H9 (cell line): ENCODE results near the gene TUBGCP5. TPM values are rescaled to one million over a fixed set of nuclear protein-coding genes. Genes with fewer than 3 reads are reported as not detected.

Source experiments
- DNase-seq: peaks from one replicate; pipeline ENCODE4 v3.0.0-alpha.2; 2017
- H2AFZ ChIP-seq: one replicate; pipeline ENCODE4 v1.6.1; 2013; ENCODE audit warnings: mild to moderate bottlenecking, low read length, control low read depth, moderate library complexity
- H2AK5ac ChIP-seq: 2 replicates; pipeline ENCODE4 v1.6.1; 2013; ENCODE audit warnings: low read length, control low read depth, mixed read lengths; ENCODE audit not compliant: insufficient read length
- H2BK120ac ChIP-seq: one replicate; pipeline ENCODE4 v1.6.1; 2013; ENCODE audit warnings: low read depth, mild to moderate bottlenecking, low read length, control low read depth, inconsistent platforms; ENCODE audit not compliant: poor library complexity, severe bottlenecking
- H2BK12ac ChIP-seq: 2 replicates; pipeline ENCODE4 v1.6.1; 2013; ENCODE audit warnings: low read length, control low read depth, mixed read lengths, low read depth; ENCODE audit not compliant: insufficient read length
- H2BK15ac ChIP-seq: 2 replicates; pipeline ENCODE4 v1.6.1; 2013; ENCODE audit warnings: low read depth, low read length, control low read depth
- H2BK20ac ChIP-seq: one replicate; pipeline ENCODE4 v1.6.1; 2013; ENCODE audit warnings: low read depth, mild to moderate bottlenecking, low read length, control low read depth, inconsistent platforms; ENCODE audit not compliant: poor library complexity, severe bottlenecking
- H2BK5ac ChIP-seq: 2 replicates; pipeline ENCODE4 v1.6.1; 2013; ENCODE audit warnings: low read length, control low read depth, mixed read lengths; ENCODE audit not compliant: insufficient read length
- H3K14ac ChIP-seq: 2 replicates; pipeline ENCODE4 v1.6.1; 2013; ENCODE audit warnings: low read length, control low read depth; ENCODE audit not compliant: insufficient read depth
- H3K18ac ChIP-seq: 2 replicates; pipeline ENCODE4 v1.6.1; 2013; ENCODE audit warnings: low read depth, mild to moderate bottlenecking, mixed read lengths, low read length, control low read depth; ENCODE audit not compliant: insufficient read length
- H3K23ac ChIP-seq: 2 replicates; pipeline ENCODE4 v1.6.1; 2013; ENCODE audit warnings: low read length, control low read depth, mixed read lengths, low read depth; ENCODE audit not compliant: insufficient read length
- H3K23me2 ChIP-seq: 2 replicates; pipeline ENCODE4 v1.6.1; 2013; ENCODE audit warnings: low read depth, mild to moderate bottlenecking, mixed read lengths, low read length, control low read depth; ENCODE audit not compliant: insufficient read length, poor library complexity, severe bottlenecking
- H3K27ac ChIP-seq: 2 replicates; pipeline ENCODE4 v1.5.1; 2013; ENCODE audit warnings: low read length, control low read depth, mixed read lengths, low read depth; ENCODE audit not compliant: insufficient read length
- H3K27me3 ChIP-seq: 2 replicates; pipeline ENCODE4 v1.6.1; 2013; ENCODE audit warnings: low read length, control low read depth, inconsistent platforms; ENCODE audit not compliant: insufficient read depth
- H3K4ac ChIP-seq: 2 replicates; pipeline ENCODE4 v1.6.1; 2013; ENCODE audit warnings: low read depth, mild to moderate bottlenecking, control low read depth, inconsistent platforms, low read length, moderate library complexity
- H3K4me1 ChIP-seq: 2 replicates; pipeline ENCODE4 v1.6.1; 2013; ENCODE audit warnings: low read length, control low read depth, inconsistent platforms; ENCODE audit not compliant: insufficient read depth
- H3K4me2 ChIP-seq: 2 replicates; pipeline ENCODE4 v1.6.1; 2013; ENCODE audit warnings: low read length, control low read depth, mixed read lengths; ENCODE audit not compliant: insufficient read length, insufficient read depth
- H3K56ac ChIP-seq: 2 replicates; pipeline ENCODE4 v1.6.1; 2013; ENCODE audit warnings: low read depth, mild to moderate bottlenecking, mixed read lengths, low read length, control low read depth; ENCODE audit not compliant: insufficient read length
- H3K79me1 ChIP-seq: 2 replicates; pipeline ENCODE4 v1.6.1; 2013; ENCODE audit warnings: low read depth, mild to moderate bottlenecking, moderate library complexity, low read length, control low read depth, inconsistent platforms; ENCODE audit not compliant: insufficient read depth, poor library complexity, severe bottlenecking
- H3K79me2 ChIP-seq: 2 replicates; pipeline ENCODE4 v1.6.1; 2013; ENCODE audit warnings: low read length, control low read depth, inconsistent platforms; ENCODE audit not compliant: insufficient read depth
- H3K9ac ChIP-seq: 2 replicates; pipeline ENCODE4 v1.6.1; 2013; ENCODE audit warnings: low read length, control low read depth, mixed read lengths; ENCODE audit not compliant: insufficient read length; ENCODE audit errors: extremely low read depth
- H3K9me3 ChIP-seq: one replicate; pipeline ENCODE4 v1.6.1; 2013; ENCODE audit warnings: low read depth, low read length, inconsistent platforms; ENCODE audit not compliant: control insufficient read depth
- H3T11ph ChIP-seq: one replicate; pipeline ENCODE4 v1.6.1; 2013; ENCODE audit warnings: mild to moderate bottlenecking, low read length, control low read depth, inconsistent platforms
- H4K20me1 ChIP-seq: one replicate; pipeline ENCODE4 v1.6.1; 2013; ENCODE audit not compliant: control insufficient read depth, insufficient read length, insufficient read depth
- H4K5ac ChIP-seq: 2 replicates; pipeline ENCODE4 v1.6.1; 2013; ENCODE audit warnings: low read depth, mild to moderate bottlenecking, mixed read lengths, low read length, control low read depth; ENCODE audit not compliant: insufficient read length
- H4K8ac ChIP-seq: replicated peaks from 2 replicates; pipeline ENCODE4 v1.6.1; 2013; ENCODE audit warnings: low read length, control low read depth, mixed read lengths, low read depth; ENCODE audit not compliant: insufficient read length
- H4K91ac ChIP-seq: 2 replicates; pipeline ENCODE4 v1.6.1; 2013; ENCODE audit warnings: low read depth, mild to moderate bottlenecking, moderate library complexity, mixed read lengths, low read length, control low read depth; ENCODE audit not compliant: insufficient read length
- H3K27ac Mint-ChIP-seq, 3 experiments: 2 replicates in 2 of 3; 3 replicates in 1 of 3; pipeline ENCODE4 v1.8.0; 2020 to 2021; ENCODE audit warnings: mixed read lengths in 3 of 3, mild to moderate bottlenecking in 1 of 3, moderate library complexity in 1 of 3
- H3K27me3 Mint-ChIP-seq: 2 replicates; pipeline ENCODE4 v1.8.0; 2021; ENCODE audit warnings: low read depth, mild to moderate bottlenecking, moderate library complexity, mixed read lengths
- H3K36me3 Mint-ChIP-seq, 3 experiments: 2 replicates in 2 of 3; 3 replicates in 1 of 3; pipeline ENCODE4 v1.8.0; 2020 to 2021; ENCODE audit warnings: low read depth in 3 of 3, mixed read lengths in 3 of 3; ENCODE audit not compliant: insufficient read depth in 1 of 3
- H3K4me1 Mint-ChIP-seq, 2 experiments: 2 replicates each; pipeline ENCODE4 v1.8.0; 2020; ENCODE audit warnings: mixed read lengths in 2 of 2
- H3K4me3 Mint-ChIP-seq, 2 experiments: 2 replicates in 1 of 2; 3 replicates in 1 of 2; pipeline ENCODE4 v1.8.0; 2020 to 2021; ENCODE audit warnings: mild to moderate bottlenecking in 2 of 2, mixed read lengths in 2 of 2, moderate library complexity in 1 of 2
- H3K9me3 Mint-ChIP-seq, 2 experiments: 2 replicates in 1 of 2; 3 replicates in 1 of 2; pipeline ENCODE4 v1.8.0; 2020; ENCODE audit warnings: mild to moderate bottlenecking in 2 of 2, mixed read lengths in 2 of 2, moderate library complexity in 1 of 2
- CTCF ChIP-seq: fragments of 200-600 bp; sonication (generic); conservative IDR thresholded peaks from 3 replicates; pipeline ENCODE4 v1.8.0; 2021; ENCODE audit warnings: antibody characterized with exemption, mild to moderate bottlenecking
- WGBS: extraction: QIAGEN DNeasy Blood & Tissue Kit; methylation state at CpG from one replicate; pipeline ENCODE4 v1.1.7; 2013; ENCODE audit warnings: missing lambda C conversion rate, low lambda C conversion rate, mixed read lengths; ENCODE audit not compliant: insufficient read length; ENCODE audit errors: extremely low coverage; 5-methylcytosine and 5-hydroxymethylcytosine counted together
- total RNA-seq: library from RNA; stranded (reverse); gene quantifications from 2 replicates; pipeline ENCODE4 v1.2.1, GENCODE V29; 2021

The TUBGCP5 gene
- total RNA-seq, 1 experiment from 2014 or later = 15.3 TPM

GRCh38 chr15:22966321-22967083, 72.9 kb downstream of the TUBGCP5 start:
- H2BK12ac ChIP-seq = no peak overlapping the region
- peaks cover 5% of the 10 kb centered on the region; the same call in 1 of the 2 replicates for H3K4me1 ChIP-seq
- H3K4ac ChIP-seq = no peak overlapping the region
- no peak overlapping the region for H3K27ac Mint-ChIP-seq
- H3K79me2 ChIP-seq = peaks cover 6% of the 10 kb centered on the region; the same call in 1 of the 2 replicates
- no peak overlapping the region for H4K8ac ChIP-seq
- H3K27me3 Mint-ChIP-seq = no peaks in the 10 kb centered on the region
- H3T11ph ChIP-seq = no peak overlapping the region
- H3K27ac ChIP-seq = no peak overlapping the region
- no peaks in the 10 kb centered on the region for H3K9me3 ChIP-seq
- no peaks in the 10 kb centered on the region; a peak in 1 of 5 replicates for H3K9me3 Mint-ChIP-seq
- no peak overlapping the region for H3K56ac ChIP-seq
- no peak overlapping the region for H2AFZ ChIP-seq
- H4K20me1 ChIP-seq = no peaks in the 10 kb centered on the region
- H2BK5ac ChIP-seq = no peak overlapping the region
- no peak overlapping the region for H4K5ac ChIP-seq
- H3K36me3 Mint-ChIP-seq = peaks cover 0 to 6% (median 3%) of the 10 kb centered on the region in 3 experiments; a peak in 4 of 7 replicates
- no peaks in the 10 kb centered on the region for H3K79me1 ChIP-seq
- no peaks in the 10 kb centered on the region for H3K23me2 ChIP-seq
- no peak overlapping the region for H3K14ac ChIP-seq
- no peak overlapping the region for H3K23ac ChIP-seq
- H2BK20ac ChIP-seq = no peak overlapping the region
- no peak overlapping the region for H3K18ac ChIP-seq
- H3K4me3 Mint-ChIP-seq = no peak overlapping the region
- no peak overlapping the region for H3K4me2 ChIP-seq
- H3K4me1 Mint-ChIP-seq = peaks cover 15 to 17% of the 10 kb centered on the region in 2 experiments
- no peak overlapping the region for H2AK5ac ChIP-seq
- no peak overlapping the region for H2BK120ac ChIP-seq
- H3K27me3 ChIP-seq = no peaks in the 10 kb centered on the region
- H2BK15ac ChIP-seq = no peak overlapping the region
- no CpG with 5 or more reads among the region's 20 CpGs for WGBS
- H4K91ac ChIP-seq = no peak overlapping the region
- TF ChIP-seq CTCF = no peak
- no peak overlapping the region for H3K9ac ChIP-seq
- no peak for DNase-seq
